HG02973 (cell line): ENCODE results near the gene HNRNPLL.
"Not testable (repeated sequence)": the region's sequence is repeated elsewhere in the genome, so short reads cannot be mapped to it uniquely, and the experiment has no call there.

Source experiments
- ATAC-seq: cut with Tn5 transposase; IDR thresholded peaks from one replicate; pipeline ENCODE4 v1.9.1; 2021; ENCODE audit warnings: moderate library complexity; ENCODE audit not compliant: unreplicated experiment

The HNRNPLL gene

DNA sequence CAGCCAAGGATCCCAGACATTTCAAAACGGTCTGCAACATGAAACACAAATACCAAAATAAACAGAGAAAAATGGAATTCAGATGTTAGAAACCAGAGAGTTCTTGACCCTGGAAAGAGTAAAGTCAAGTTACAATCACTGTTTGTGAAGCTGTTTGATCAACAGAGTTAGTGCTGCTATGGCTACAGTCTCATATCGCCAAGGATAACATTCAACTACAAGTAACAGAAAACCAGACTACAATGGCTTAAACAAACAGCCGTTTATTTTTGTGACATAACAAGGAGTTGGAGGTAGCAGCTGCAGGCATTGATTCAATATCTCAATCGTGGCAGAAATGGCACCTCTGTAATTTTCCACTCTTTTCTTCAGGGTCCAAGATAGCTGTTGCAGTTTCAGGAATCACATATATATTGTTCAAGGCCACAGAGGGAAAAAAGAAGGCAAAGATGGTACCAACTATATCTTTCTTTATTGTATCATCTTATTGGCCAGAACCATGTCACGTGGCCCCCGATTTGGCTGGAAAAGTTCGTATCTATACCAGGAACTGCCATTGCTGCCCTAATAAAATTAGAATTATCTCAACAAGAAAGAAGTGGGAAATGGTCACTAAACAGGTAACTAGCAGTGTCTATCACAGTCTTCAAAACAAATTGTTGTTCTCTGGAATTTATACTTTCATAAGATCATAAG lies 17.7 kb upstream of the HNRNPLL start:
- no peak for ATAC-seq

- no peak for ATAC-seq
Observed at GRCh38 chr2:38619458-38620164, 16.9 kb upstream of the HNRNPLL start.

GRCh38 chr2:38617301-38617700 lies 14.6 kb upstream of the HNRNPLL start:
- ATAC-seq: no peak

DNA sequence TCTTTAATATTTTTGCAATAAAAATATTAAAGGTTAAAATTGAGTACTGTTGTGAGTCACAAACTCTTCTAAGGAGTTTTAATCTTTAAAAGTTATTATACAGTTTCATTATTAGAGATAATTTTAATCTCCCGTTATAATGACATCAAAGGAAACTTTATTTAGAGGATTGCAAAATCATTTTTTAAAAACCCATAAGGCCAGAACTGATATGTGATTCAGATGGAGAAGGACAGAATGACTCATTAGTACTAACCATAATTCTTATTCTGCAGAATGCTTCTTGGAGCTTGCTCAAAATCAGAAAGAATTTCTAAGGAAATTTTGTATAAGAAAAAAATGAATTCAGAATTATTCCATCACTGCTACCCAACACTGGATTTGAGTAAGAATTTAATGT lies 12.5 kb upstream of the HNRNPLL start:
- no peak for ATAC-seq

DNA sequence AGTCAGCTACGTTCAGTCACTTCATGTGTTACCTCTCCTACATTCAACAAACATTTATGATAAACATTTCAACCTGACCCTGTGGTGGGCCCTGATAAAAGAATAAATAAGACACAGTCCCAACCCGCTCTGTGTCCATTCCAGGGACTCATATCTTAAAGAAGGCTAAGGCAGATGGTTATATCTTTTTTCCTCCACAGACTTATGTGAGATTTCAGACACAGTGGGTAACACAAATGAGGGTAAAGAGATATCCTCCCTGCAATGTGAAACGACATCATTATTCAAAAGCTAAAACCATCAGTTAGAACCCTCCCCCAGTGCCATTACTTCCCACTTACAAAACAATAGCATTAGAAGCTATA lies 11.1 kb upstream of the HNRNPLL start:
- ATAC-seq: no peak

DNA sequence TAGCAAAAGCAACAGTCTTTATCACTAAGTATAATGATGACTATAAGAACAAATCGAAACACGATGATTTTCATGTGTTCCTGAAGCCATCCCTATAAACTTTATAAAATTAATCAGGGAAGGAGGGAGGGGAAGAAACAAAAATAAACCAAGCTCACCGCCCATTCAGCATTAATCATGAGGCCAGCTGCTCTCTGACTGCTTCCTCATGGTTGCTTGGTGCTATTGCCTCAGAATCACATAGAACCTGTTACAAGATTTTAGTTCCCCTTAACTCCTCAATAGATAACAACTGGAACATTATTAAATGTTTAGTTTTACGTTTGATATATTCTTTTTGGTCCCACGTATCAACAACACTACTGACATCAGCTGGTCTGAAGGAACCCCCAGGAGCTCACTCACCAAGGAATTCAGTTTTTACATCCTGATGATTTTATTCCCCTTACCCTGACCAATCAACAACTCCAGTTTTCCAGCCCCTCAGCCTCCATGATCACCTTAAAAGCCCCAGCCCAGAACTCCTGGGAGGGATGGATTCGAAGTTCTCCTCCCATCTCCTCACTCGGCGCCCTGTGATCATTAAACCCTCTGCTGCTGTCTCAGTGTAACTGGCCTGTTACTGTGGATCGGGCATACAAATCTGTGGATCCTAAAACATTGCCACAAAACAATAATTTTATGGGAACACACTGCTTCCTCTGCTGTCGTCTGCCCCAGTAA lies 10.6 kb upstream of the HNRNPLL start:
- ATAC-seq: no peak

- ATAC-seq: peak; percentile 54
Observed at GRCh38 chr2:38610851-38611801, 8.4 kb upstream of the HNRNPLL start.

DNA sequence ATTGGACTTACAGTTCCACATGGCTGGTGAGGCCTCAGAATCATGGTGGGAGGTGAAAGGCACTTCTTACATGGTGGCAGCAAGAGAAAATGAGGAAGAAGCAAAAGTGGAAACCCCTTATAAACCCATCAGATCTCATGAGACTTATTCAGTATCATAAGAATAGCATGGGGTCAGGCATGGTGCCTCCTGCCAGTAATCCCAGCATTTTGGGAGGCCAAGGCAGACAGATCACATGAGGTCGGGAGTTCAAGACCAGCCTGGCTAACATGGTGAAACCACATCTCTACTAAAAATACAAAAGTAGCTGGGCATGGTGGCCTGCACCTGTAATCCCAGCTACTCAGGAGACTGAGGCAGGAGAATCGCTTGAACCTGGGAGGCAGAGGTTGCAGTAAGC lies 6.5 kb upstream of the HNRNPLL start:
- ATAC-seq: not testable (repeated sequence)

GRCh38 chr2:38608755-38609154 lies 6.0 kb upstream of the HNRNPLL start:
- no peak for ATAC-seq

GRCh38 chr2:38605298-38605830 lies 2.6 kb upstream of the HNRNPLL start:
- ATAC-seq: no peak

- peak; percentile 53 for ATAC-seq
Observed at GRCh38 chr2:38603402-38604290, 918 bp upstream of the HNRNPLL start.

DNA sequence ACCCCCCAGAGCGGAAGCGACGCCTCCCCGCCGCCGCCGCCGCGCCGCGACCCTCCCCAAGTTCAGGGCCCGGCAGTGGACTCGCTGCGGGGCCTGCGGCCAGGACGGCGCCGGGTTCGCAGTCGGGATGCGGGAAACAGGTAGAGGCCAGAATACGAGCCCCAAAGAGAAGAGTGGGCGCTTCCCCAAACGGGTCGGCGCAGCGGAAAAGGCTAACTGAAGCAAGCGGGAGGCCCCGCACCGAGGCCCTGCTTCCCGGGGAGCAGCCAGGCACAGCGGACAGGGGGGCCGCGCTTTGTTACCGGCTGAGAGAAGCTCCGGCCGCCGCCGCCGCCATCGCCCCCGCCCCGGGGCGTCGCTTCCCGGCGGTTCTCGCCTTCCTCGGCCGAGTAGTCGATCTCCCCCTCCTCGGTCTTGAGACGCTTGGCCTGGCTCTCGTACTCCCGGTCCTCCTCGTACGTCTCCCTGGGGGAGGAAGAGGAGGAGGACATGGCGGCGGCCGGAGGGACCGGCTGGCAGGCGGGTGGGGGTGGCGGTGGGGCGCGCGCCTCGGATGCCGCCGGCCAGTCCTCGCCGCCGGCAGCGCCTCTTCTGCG lies 494 bp downstream of the HNRNPLL start:
- ATAC-seq: peak; percentile 2

DNA sequence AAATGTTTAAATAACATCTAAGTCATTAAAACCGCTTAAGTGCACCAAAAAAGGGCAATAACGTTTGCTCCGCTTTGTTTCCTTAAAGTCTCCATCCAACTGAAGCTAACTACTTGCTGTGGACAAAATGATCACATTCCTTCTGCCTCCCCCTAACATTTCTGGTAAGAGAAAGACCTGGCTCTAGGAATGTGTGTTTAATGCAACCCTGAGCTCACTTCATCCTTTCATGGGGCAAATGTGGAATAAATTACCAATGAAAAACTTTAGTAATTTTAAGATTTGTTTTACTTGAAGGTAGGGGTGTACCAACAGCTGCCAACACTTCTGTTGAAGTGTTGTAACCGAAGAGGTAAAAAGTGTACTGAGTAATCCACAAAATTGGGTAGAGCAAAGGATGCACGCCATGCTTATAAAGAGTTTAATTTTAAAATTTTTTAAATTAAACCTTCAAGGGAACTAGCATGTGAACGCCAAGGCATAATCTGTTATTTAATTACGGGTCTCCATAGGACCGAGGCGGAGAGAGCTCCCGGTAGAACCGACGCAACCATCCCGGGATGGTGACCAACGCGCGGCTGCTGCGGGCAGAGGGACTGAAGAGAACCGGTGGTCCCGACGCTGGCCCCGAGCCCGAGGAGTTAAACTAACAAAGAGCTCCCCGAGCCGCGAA lies 1.1 kb downstream of the HNRNPLL start:
- peak; percentile 2 for ATAC-seq

GRCh38 chr2:38600921-38601455 lies 1.7 kb downstream of the HNRNPLL start:
- no peak for ATAC-seq

- ATAC-seq: no peak
Observed at GRCh38 chr2:38600242-38600891, 2.4 kb downstream of the HNRNPLL start.

GRCh38 chr2:38599706-38600105 lies 3.0 kb downstream of the HNRNPLL start:
- ATAC-seq: no peak

GRCh38 chr2:38598991-38599295 lies 3.8 kb downstream of the HNRNPLL start:
- no peak for ATAC-seq
